Common myeloid progenitor, CD34-positive (primary cell): ENCODE data around the gene WDR88. TPM values are rescaled to one million over a fixed set of nuclear protein-coding genes. Genes with fewer than 3 reads are reported as not detected.

Experiments
- CTCF ChIA-PET: fragments of 350-600 bp; sonication (Branson Sonifier 250); formaldehyde crosslinking; loops from one replicate; lab custom pipeline; 2021; ENCODE audit warnings: antibody characterized with exemption; lab: Charles Lee
- POLR2A ChIA-PET: fragments of 350-600 bp; sonication (Branson Sonifier 250); formaldehyde crosslinking; loops from one replicate; lab custom pipeline; 2021; ENCODE audit warnings: antibody characterized with exemption; lab: Charles Lee
- DNase-seq, 3 donors: peaks; one replicate each; pipeline versions ENCODE4 v3.0.0 to v3.0.0-alpha.2; 2013
- H3K27ac ChIP-seq, 2 experiments: 1 replicate in 1 of 2; 2 replicates in 1 of 2; pipeline ENCODE4 v1.7.0; 2013; ENCODE audit warnings: inconsistent platforms in 2 of 2, low read length in 2 of 2, mild to moderate bottlenecking in 2 of 2, low read depth in 1 of 2, moderate library complexity in 1 of 2; ENCODE audit not compliant: severe bottlenecking in 2 of 2, insufficient read depth in 1 of 2, poor library complexity in 1 of 2
- H3K27me3 ChIP-seq, 5 experiments: replicated peaks in 2 of 5; 1 replicate in 3 of 5; 2 replicates in 2 of 5; pipeline versions ENCODE4 v1.6.1 to v1.7.0; 2013; ENCODE audit warnings: low read length in 4 of 5, mild to moderate bottlenecking in 2 of 5, moderate library complexity in 2 of 5, inconsistent platforms in 1 of 5; ENCODE audit not compliant: insufficient read depth in 5 of 5, control insufficient read depth in 4 of 5
- H3K36me3 ChIP-seq, 4 experiments: 1 replicate in 2 of 4; 2 replicates in 2 of 4; pipeline versions ENCODE4 v1.6.1 to v1.7.0; 2013; ENCODE audit warnings: low read length in 3 of 4, control low read depth in 1 of 4, mild to moderate bottlenecking in 1 of 4; ENCODE audit not compliant: control insufficient read depth in 4 of 4, insufficient read depth in 4 of 4
- H3K4me1 ChIP-seq, 4 experiments: 1 replicate in 3 of 4; 2 replicates in 1 of 4; pipeline versions ENCODE4 v1.6.1 to v1.7.1; 2013; ENCODE audit warnings: low read length in 3 of 4, mild to moderate bottlenecking in 3 of 4, control low read depth in 1 of 4, inconsistent platforms in 1 of 4, moderate library complexity in 1 of 4; ENCODE audit not compliant: control insufficient read depth in 4 of 4, insufficient read depth in 4 of 4; ENCODE audit errors: control extremely low read depth in 1 of 4
- H3K4me3 ChIP-seq, 7 experiments: 1 replicate in 4 of 7; 2 replicates in 3 of 7; pipeline versions ENCODE4 v1.5.1 to v1.7.0; 2013; ENCODE audit warnings: mild to moderate bottlenecking in 7 of 7, low read length in 6 of 7, moderate library complexity in 6 of 7, inconsistent platforms in 2 of 7, low read depth in 2 of 7, control low read depth in 1 of 7; ENCODE audit not compliant: insufficient read depth in 4 of 7, control insufficient read depth in 1 of 7; ENCODE audit errors: extremely low read depth in 1 of 7
- H3K9me3 ChIP-seq, 5 experiments: 1 replicate in 4 of 5; 2 replicates in 1 of 5; pipeline versions ENCODE4 v1.6.1 to v1.7.1; 2013; ENCODE audit warnings: low read length in 4 of 5, mild to moderate bottlenecking in 2 of 5, inconsistent platforms in 1 of 5, low read depth in 1 of 5, moderate library complexity in 1 of 5; ENCODE audit not compliant: control insufficient read depth in 4 of 5, insufficient read depth in 2 of 5; ENCODE audit errors: control extremely low read depth in 1 of 5
- WGBS: methylation state at CpG from one replicate; pipeline ENCODE4 v1.1.5; 2013; ENCODE audit not compliant: insufficient coverage; 5-methylcytosine and 5-hydroxymethylcytosine counted together
- polyA plus RNA-seq: library from polyadenylated mRNA; unstranded; fragments of 120-200 nt; gene quantifications from one replicate; pipeline ENCODE4 v1.2.1, GENCODE V29; 2013

WDR88 gene, protein sequence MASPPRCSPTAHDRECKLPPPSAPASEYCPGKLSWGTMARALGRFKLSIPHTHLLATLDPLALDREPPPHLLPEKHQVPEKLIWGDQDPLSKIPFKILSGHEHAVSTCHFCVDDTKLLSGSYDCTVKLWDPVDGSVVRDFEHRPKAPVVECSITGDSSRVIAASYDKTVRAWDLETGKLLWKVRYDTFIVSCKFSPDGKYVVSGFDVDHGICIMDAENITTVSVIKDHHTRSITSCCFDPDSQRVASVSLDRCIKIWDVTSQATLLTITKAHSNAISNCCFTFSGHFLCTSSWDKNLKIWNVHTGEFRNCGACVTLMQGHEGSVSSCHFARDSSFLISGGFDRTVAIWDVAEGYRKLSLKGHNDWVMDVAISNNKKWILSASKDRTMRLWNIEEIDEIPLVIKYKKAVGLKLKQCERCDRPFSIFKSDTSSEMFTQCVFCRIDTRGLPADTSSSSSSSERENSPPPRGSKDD
- 0.66 TPM for polyA plus RNA-seq

GRCh38 chr19:33132021-33132420 lies at the start of gene WDR88:
TSS of gene WDR88 (plus strand) at chr19:33132114. CDS start at chr19:33132170, 56 bp downstream.
- H3K9me3 ChIP-seq: peaks cover 0 to 3% (median 0%) of the 10 kb centered on the region in 5 experiments
- no peak for DNase-seq
- peaks cover 2 to 27% (median 16%) of the 10 kb centered on the region in 4 experiments for H3K36me3 ChIP-seq
- H3K27me3 ChIP-seq: peaks cover 0 to 10% (median 0%) of the 10 kb centered on the region in 5 experiments
- peaks cover 0 to 5% (median 2%) of the 10 kb centered on the region in 4 experiments for H3K4me1 ChIP-seq
- H3K27ac ChIP-seq: no peak within 1 kb of the TSS
- H3K4me3 ChIP-seq: no peak within 1 kb of the TSS
- WGBS: 94% methylated on average over 43 of the region's 43 CpGs
- ChIA-PET POLR2A (no interaction called here), CTCF (no interaction called here)

GRCh38 chr19:33085570-33086128 lies 46.3 kb upstream of the WDR88 start:
- WGBS: 93% methylated on average over 3 of the region's 3 CpGs
- ChIA-PET CTCF (interaction anchor here (0.6 to 1.0 kb wide), 2 partner anchors 8 to 106 kb away, joined by 3 read pairs; no protein-coding TSS in a partner anchor), POLR2A (no interaction called here)
- no peak overlapping the region for H3K4me3 ChIP-seq
- no peak overlapping the region for H3K27ac ChIP-seq
- no peak for DNase-seq
- no peaks in the 10 kb centered on the region for H3K9me3 ChIP-seq
- H3K4me1 ChIP-seq: peaks cover 9 to 17% (median 11%) of the 10 kb centered on the region in 4 experiments
- peaks cover 1 to 20% (median 4%) of the 10 kb centered on the region in 4 experiments for H3K36me3 ChIP-seq
- no peaks in the 10 kb centered on the region for H3K27me3 ChIP-seq

- H3K9me3 ChIP-seq: no peaks in the 10 kb centered on the region
- no peak overlapping the region for H3K27ac ChIP-seq
- ChIA-PET POLR2A (no interaction called here), CTCF (no interaction called here)
- H3K4me3 ChIP-seq: no peak overlapping the region
- H3K36me3 ChIP-seq: peaks cover 5 to 30% (median 9%) of the 10 kb centered on the region in 4 experiments
- DNase-seq: no peak
- H3K4me1 ChIP-seq: peaks cover 4 to 5% (median 5%) of the 10 kb centered on the region in 4 experiments
- H3K27me3 ChIP-seq: no peaks in the 10 kb centered on the region
- no CpG with 5 or more reads among the region's 1 CpG for WGBS
Measured at GRCh38 chr19:33086955-33087354, 45.0 kb upstream of the WDR88 start.

GRCh38 chr19:33089010-33089409 lies 42.9 kb upstream of the WDR88 start:
- Histone ChIP-seq H3K4me1 (no peaks in the 10 kb centered on the region), H3K27me3 (no peaks in the 10 kb centered on the region), H3K9me3 (no peaks in the 10 kb centered on the region), H3K27ac (no peak overlapping the region), H3K4me3 (no peak overlapping the region), H3K36me3 (peaks cover 9 to 45% (median 17%) of the 10 kb centered on the region in 4 experiments)
- 100% methylated on average over 3 of the region's 3 CpGs for WGBS
- ChIA-PET POLR2A (no interaction called here), CTCF (no interaction called here)
- no peak for DNase-seq

GRCh38 chr19:33090179-33090578 lies 41.7 kb upstream of the WDR88 start:
- POLR2A ChIA-PET: no interaction called here
- Histone ChIP-seq H3K36me3 (peaks cover 11 to 55% (median 24%) of the 10 kb centered on the region in 4 experiments), H3K4me1 (no peaks in the 10 kb centered on the region), H3K27ac (no peak overlapping the region), H3K4me3 (no peak overlapping the region), H3K9me3 (no peaks in the 10 kb centered on the region), H3K27me3 (no peaks in the 10 kb centered on the region)
- 88% methylated on average over 1 of the region's 3 CpGs for WGBS
- no peak for DNase-seq
- CTCF ChIA-PET: no interaction called here

DNA sequence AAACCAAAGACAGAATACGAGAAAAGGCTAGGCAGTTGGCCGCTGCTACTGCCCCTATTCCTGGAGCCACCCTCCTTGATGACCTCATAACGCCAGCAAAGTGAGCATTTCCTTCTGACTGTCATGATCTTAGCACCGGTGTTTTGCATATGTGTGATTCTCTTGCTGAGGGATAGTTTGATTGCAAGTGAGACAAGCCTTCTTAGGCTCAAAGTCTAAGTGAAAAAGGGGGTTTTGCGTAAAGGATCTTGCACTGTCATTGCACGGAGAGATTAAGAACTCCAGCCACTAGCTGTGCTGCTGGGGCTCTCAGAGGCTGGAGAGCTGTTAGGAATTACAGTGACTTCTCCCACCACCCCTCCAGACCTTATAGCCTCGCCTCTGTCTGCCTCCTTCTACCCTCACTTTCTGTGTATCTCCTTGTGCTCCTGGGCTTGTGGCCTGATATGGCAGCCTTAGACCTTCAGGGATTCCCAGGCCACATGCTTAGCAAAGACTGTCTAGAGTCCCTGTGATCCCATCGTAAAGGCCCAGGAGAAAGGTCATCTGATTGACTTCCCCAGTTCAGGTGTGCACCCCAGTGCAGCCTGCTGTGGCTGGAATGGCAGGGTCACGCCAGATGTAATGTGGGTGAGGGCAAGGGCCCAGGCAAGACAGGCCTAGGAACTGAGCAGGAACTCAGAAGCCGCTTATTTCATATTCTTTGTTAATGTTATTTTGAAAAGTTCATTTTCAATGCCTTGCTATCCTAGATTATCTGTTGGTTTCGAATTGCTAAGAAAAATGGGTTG lies 38.3 kb upstream of the WDR88 start:
- WGBS: 98% methylated on average over 9 of the region's 11 CpGs
- Histone ChIP-seq H3K36me3 (peaks cover 24 to 77% (median 43%) of the 10 kb centered on the region in 4 experiments), H3K27ac (no peak overlapping the region), H3K4me3 (no peak overlapping the region), H3K27me3 (no peaks in the 10 kb centered on the region), H3K4me1 (no peaks in the 10 kb centered on the region), H3K9me3 (no peaks in the 10 kb centered on the region)
- no peak for DNase-seq
- CTCF ChIA-PET: no interaction called here
- POLR2A ChIA-PET: no interaction called here
